Endodermal cell (in vitro differentiated cells): Measurements from ENCODE around the gene NUTM1. TPM values are rescaled to one million over a fixed set of nuclear protein-coding genes. Genes with fewer than 3 reads are reported as not detected.

Experiments
- DNase-seq: peaks from one replicate; pipeline ENCODE4 v3.0.0-alpha.2; 2017
- H3K27ac ChIP-seq: 2 replicates; pipeline ENCODE4 v1.5.1; 2013; ENCODE audit warnings: mild to moderate bottlenecking, low read depth, low read length, moderate library complexity
- H3K27me3 ChIP-seq: 2 replicates; pipeline ENCODE4 v1.6.1; 2013; ENCODE audit warnings: mild to moderate bottlenecking, low read length, moderate library complexity; ENCODE audit not compliant: insufficient read depth, control insufficient read depth, poor library complexity, severe bottlenecking
- H3K36me3 ChIP-seq: 2 replicates; pipeline ENCODE4 v1.7.0; 2013; ENCODE audit warnings: mild to moderate bottlenecking, low read length, moderate library complexity; ENCODE audit not compliant: control insufficient read depth, insufficient read depth
- H3K4me1 ChIP-seq: one replicate; pipeline ENCODE4 v1.7.0; 2013; ENCODE audit warnings: low read length; ENCODE audit not compliant: control insufficient read depth, insufficient read depth
- H3K4me3 ChIP-seq: 2 replicates; pipeline ENCODE4 v1.5.1; 2013; ENCODE audit warnings: mild to moderate bottlenecking, low read length, moderate library complexity
- H3K9ac ChIP-seq: 2 replicates; pipeline ENCODE4 v1.6.1; 2013; ENCODE audit warnings: mild to moderate bottlenecking, low read length, moderate library complexity; ENCODE audit not compliant: poor library complexity, severe bottlenecking; ENCODE audit errors: extremely low read depth
- H3K9me3 ChIP-seq: 2 replicates; pipeline ENCODE4 v1.6.1; 2013; ENCODE audit warnings: mild to moderate bottlenecking, low read length, moderate library complexity; ENCODE audit not compliant: control insufficient read depth
- H3K27ac Mint-ChIP-seq: 2 replicates; pipeline ENCODE4 v1.8.0; 2020; ENCODE audit warnings: mixed read lengths
- H3K27me3 Mint-ChIP-seq: 2 replicates; pipeline ENCODE4 v1.8.0; 2021; ENCODE audit warnings: mild to moderate bottlenecking, mixed read lengths; ENCODE audit not compliant: insufficient read depth
- H3K36me3 Mint-ChIP-seq: 2 replicates; pipeline ENCODE4 v1.8.0; 2020; ENCODE audit warnings: low read depth, mixed read lengths
- H3K4me1 Mint-ChIP-seq: 2 replicates; pipeline ENCODE4 v1.8.0; 2020; ENCODE audit warnings: mixed read lengths
- H3K4me3 Mint-ChIP-seq: 2 replicates; pipeline ENCODE4 v1.8.0; 2020; ENCODE audit warnings: mild to moderate bottlenecking, moderate library complexity, mixed read lengths
- H3K9me3 Mint-ChIP-seq: 2 replicates; pipeline ENCODE4 v1.8.0; 2020; ENCODE audit warnings: mild to moderate bottlenecking, mixed read lengths
- WGBS, 2 experiments: methylation state at CpG; one replicate each; pipeline versions ENCODE4 v1.1.5 to v1.1.7; 2013; ENCODE audit warnings: missing lambda C conversion rate in 2 of 2, mixed read lengths in 1 of 2; ENCODE audit not compliant: insufficient coverage in 1 of 2, insufficient read length in 1 of 2; 5-methylcytosine and 5-hydroxymethylcytosine counted together
- total RNA-seq, 2 donors: library from RNA; stranded (reverse); fragmentation: NEBNext Ultra II Directional in 1 of 2; extraction: Animal tissue kit (Norgen Biotek cat#: 25700) in 1 of 2; gene quantifications; 2 replicates in 1 of 2; 3 replicates in 1 of 2; pipeline ENCODE4 v1.2.1, GENCODE V29; 2021
- TF ChIP-seq, protein P1 (sequence below): fragments of 200-600 bp; sonication (generic); conservative IDR thresholded peaks from 2 replicates; pipeline ENCODE4 v1.5.0; 2021; ENCODE audit warnings: antibody characterized with exemption, mild to moderate bottlenecking

The NUTM1 gene
- total RNA-seq, 2 donors from 2014 or later: 0.09 TPM; not detected in 1

DNA sequence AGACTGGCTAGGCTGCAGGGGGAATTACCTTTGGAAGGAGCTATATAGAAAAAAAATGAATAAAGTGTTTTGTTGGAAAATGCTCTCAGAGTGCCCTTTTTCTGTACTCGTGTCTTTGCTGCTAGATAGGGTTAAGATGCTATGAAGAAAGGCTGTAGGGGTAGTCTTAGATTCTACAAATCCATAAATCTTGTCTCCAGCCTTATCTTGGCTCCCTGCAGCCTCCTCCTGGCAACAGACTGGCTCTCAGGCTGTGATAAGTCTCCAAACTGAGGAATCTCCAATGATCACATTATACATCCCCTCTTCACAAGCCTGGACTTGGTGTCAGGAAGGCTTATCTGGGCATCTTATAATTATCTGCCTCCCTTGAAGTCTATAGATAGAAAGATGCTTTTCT lies 14.5 kb downstream of the NUTM1 start:
- no peak for DNase-seq
- no peaks in the 10 kb centered on the region for H3K4me1 ChIP-seq
- WGBS, 2 experiments: 100% methylated on average over 1 of the region's 1 CpG; no CpG with 5 or more reads in 1 of the 2 experiments
- no peaks in the 10 kb centered on the region for H3K9me3 ChIP-seq
- H3K27ac ChIP-seq: no peak overlapping the region
- no peaks in the 10 kb centered on the region for H3K27me3 ChIP-seq
- H3K9me3 Mint-ChIP-seq: no peaks in the 10 kb centered on the region
- H3K27ac Mint-ChIP-seq: no peak overlapping the region
- H3K4me3 Mint-ChIP-seq: no peak overlapping the region
- H3K36me3 ChIP-seq: peaks cover 14% of the 10 kb centered on the region
- TF ChIP-seq, protein P1, sequence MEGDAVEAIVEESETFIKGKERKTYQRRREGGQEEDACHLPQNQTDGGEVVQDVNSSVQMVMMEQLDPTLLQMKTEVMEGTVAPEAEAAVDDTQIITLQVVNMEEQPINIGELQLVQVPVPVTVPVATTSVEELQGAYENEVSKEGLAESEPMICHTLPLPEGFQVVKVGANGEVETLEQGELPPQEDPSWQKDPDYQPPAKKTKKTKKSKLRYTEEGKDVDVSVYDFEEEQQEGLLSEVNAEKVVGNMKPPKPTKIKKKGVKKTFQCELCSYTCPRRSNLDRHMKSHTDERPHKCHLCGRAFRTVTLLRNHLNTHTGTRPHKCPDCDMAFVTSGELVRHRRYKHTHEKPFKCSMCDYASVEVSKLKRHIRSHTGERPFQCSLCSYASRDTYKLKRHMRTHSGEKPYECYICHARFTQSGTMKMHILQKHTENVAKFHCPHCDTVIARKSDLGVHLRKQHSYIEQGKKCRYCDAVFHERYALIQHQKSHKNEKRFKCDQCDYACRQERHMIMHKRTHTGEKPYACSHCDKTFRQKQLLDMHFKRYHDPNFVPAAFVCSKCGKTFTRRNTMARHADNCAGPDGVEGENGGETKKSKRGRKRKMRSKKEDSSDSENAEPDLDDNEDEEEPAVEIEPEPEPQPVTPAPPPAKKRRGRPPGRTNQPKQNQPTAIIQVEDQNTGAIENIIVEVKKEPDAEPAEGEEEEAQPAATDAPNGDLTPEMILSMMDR: no peak
- no peaks in the 10 kb centered on the region for H3K4me1 Mint-ChIP-seq
- no peak overlapping the region for H3K9ac ChIP-seq
- H3K4me3 ChIP-seq: no peak overlapping the region
- H3K36me3 Mint-ChIP-seq: peaks cover 50% of the 10 kb centered on the region
- no peaks in the 10 kb centered on the region for H3K27me3 Mint-ChIP-seq

DNA sequence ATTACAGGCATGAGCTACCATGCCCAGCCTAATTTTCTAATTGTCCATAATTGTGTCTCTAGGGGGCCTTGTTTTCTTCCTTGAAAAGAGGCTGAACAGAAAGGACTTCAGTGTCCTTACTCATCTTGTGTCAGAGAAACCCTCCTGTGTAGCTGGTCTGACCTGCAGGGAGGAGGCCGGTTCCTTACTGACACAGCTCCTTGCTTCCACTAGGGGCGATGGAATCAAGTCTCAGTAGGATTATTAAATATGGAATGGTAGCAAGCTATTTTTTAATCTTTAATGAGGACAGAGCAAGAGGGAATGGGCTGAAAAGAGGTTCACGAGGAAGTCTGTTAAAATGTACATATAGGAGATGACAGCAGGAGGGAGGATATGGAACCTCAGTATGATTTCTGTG lies 15.3 kb downstream of the NUTM1 start:
- WGBS, 2 experiments: 82% methylated on average over 3 of the region's 3 CpGs
- no peaks in the 10 kb centered on the region for H3K27me3 ChIP-seq
- H3K4me3 Mint-ChIP-seq: no peak overlapping the region
- no peaks in the 10 kb centered on the region for H3K9me3 Mint-ChIP-seq
- no peaks in the 10 kb centered on the region for H3K27me3 Mint-ChIP-seq
- no peak overlapping the region for H3K27ac ChIP-seq
- H3K9ac ChIP-seq: no peak overlapping the region
- TF ChIP-seq, protein P1: peak; percentile 68
- H3K4me1 Mint-ChIP-seq: no peaks in the 10 kb centered on the region
- H3K4me1 ChIP-seq: no peaks in the 10 kb centered on the region
- no peak for DNase-seq
- peaks cover 20% of the 10 kb centered on the region for H3K36me3 ChIP-seq
- no peaks in the 10 kb centered on the region for H3K9me3 ChIP-seq
- H3K27ac Mint-ChIP-seq: no peak overlapping the region
- H3K4me3 ChIP-seq: no peak overlapping the region
- peaks cover 55% of the 10 kb centered on the region for H3K36me3 Mint-ChIP-seq

DNA sequence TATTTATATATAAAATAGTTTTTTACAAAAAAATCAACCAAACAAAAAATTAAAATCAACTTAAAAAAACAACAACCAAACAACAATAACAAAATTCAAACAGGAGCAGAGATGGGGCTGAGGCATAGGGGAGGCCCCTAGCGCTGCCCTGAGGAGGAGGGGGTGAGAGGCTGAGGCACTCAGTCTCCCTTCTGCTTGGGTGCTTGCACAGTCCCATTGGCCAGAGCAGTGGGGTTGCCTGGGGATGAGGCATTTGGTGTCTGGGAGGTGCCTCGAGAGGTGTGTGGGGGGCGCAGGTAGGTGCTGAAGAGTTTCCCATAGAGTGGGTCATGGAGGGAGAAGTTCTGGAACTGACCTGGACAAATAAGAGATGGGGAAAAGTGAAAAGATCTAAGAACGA lies 15.8 kb downstream of the NUTM1 start:
- Histone ChIP-seq H3K4me3 (no peak overlapping the region), H3K9ac (no peak overlapping the region), H3K9me3 (no peaks in the 10 kb centered on the region), H3K27me3 (no peaks in the 10 kb centered on the region), H3K36me3 (peaks cover 25% of the 10 kb centered on the region), H3K27ac (no peak overlapping the region), H3K4me1 (no peaks in the 10 kb centered on the region)
- H3K4me1 Mint-ChIP-seq: no peaks in the 10 kb centered on the region
- WGBS, 2 experiments: 89 to 92% methylated on average over 3 to 4 of the region's 4 CpGs
- no peak for DNase-seq
- no peaks in the 10 kb centered on the region for H3K27me3 Mint-ChIP-seq
- no peak overlapping the region for H3K4me3 Mint-ChIP-seq
- peaks cover 55% of the 10 kb centered on the region for H3K36me3 Mint-ChIP-seq
- H3K27ac Mint-ChIP-seq: no peak overlapping the region
- no peaks in the 10 kb centered on the region for H3K9me3 Mint-ChIP-seq
- TF ChIP-seq, protein P1: no peak
